ENCODE measurements around the gene ST6GALNAC3.

ST6GALNAC3 gene

DNA sequence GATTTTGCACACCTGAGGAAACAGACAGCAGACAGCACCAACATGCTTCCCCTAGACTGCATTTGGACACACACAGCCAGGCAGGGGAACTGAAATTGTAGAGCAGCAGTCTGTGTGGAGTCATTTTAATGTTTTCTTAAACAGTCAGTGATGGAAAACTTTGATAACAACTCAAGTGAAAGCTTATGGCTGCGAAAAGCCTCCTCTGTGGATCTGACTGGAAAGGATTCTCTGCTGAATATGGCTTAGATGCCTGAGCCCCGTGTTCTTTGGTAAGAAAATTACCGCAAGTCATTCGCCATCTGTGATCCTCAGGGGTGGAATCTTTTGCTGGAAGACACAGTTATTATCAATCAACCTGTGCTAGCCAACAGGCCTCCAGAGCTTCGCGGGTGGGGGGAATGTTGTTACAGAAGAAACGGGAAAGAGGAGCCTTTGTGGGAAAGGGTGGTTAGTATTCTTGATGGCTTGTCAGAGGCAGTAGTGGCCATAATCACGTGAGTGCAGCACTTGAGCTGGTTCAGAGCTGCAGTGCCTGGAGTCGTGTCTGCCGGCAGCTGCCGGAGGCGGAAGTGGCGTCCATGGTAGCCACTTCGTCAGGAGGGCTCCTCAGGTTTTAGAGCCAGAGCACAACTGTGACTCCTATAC, 204.7 kb downstream of the ST6GALNAC3 start:
- TF ChIP-seq, protein P1, sequence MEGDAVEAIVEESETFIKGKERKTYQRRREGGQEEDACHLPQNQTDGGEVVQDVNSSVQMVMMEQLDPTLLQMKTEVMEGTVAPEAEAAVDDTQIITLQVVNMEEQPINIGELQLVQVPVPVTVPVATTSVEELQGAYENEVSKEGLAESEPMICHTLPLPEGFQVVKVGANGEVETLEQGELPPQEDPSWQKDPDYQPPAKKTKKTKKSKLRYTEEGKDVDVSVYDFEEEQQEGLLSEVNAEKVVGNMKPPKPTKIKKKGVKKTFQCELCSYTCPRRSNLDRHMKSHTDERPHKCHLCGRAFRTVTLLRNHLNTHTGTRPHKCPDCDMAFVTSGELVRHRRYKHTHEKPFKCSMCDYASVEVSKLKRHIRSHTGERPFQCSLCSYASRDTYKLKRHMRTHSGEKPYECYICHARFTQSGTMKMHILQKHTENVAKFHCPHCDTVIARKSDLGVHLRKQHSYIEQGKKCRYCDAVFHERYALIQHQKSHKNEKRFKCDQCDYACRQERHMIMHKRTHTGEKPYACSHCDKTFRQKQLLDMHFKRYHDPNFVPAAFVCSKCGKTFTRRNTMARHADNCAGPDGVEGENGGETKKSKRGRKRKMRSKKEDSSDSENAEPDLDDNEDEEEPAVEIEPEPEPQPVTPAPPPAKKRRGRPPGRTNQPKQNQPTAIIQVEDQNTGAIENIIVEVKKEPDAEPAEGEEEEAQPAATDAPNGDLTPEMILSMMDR (IDR thresholded peaks at IDR 0.05), result no peak
- no peak overlapping the region for H3K27ac ChIP-seq

- TF ChIP-seq ZFX (IDR thresholded peaks at IDR 0.05; ENCODE audit: borderline replicate concordance), result no peak
- TF ChIP-seq, protein P1 (IDR thresholded peaks at IDR 0.05), result no peak
- H3K27ac ChIP-seq, result no peak overlapping the region
Observed at GRCh38 chr1:76281306-76281705, 206.8 kb downstream of the ST6GALNAC3 start.

GRCh38 chr1:76284842-76285241, 210.3 kb downstream of the ST6GALNAC3 start:
- H3K27ac ChIP-seq, result no peak overlapping the region
- no peak for TF ChIP-seq ZFX (IDR thresholded peaks at IDR 0.05; ENCODE audit: borderline replicate concordance)
- TF ChIP-seq, protein P1 (IDR thresholded peaks at IDR 0.05), result no peak

- H3K27ac ChIP-seq, result no peak overlapping the region
- TF ChIP-seq ZFX (IDR thresholded peaks at IDR 0.05; ENCODE audit: borderline replicate concordance), result no peak
- TF ChIP-seq, protein P1 (IDR thresholded peaks at IDR 0.05), result no peak
Observed at GRCh38 chr1:76285578-76286135, 211.1 kb downstream of the ST6GALNAC3 start.

DNA sequence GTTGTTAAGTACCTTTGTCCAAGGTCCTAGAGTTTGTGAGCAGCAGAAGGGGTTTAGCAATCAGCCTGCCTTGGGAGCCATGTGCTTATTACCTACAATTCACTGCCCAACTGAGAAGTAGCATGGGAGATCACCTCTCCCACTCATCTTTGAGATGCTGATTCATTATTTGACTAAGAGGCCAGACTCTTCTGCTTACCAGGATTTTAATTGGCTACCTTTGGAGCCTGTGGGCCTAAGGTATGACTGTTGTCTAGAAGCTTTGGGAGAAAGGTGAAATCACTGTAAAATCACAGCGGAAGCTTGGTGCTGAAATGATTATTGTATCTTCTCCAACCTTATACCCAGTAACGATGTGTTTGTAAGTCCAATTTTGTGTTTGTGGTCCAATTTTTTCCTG, 213.4 kb downstream of the ST6GALNAC3 start:
- no peak overlapping the region for H3K27ac ChIP-seq
- TF ChIP-seq, protein P1 (IDR thresholded peaks at IDR 0.05), result no peak
- TF ChIP-seq ZFX (IDR thresholded peaks at IDR 0.05; ENCODE audit: borderline replicate concordance), result no peak

- TF ChIP-seq, protein P1 (IDR thresholded peaks at IDR 0.05), result no peak
- TF ChIP-seq ZFX (IDR thresholded peaks at IDR 0.05; ENCODE audit: borderline replicate concordance), result no peak
- H3K27ac ChIP-seq, result no peak overlapping the region
Observed at GRCh38 chr1:76288758-76289483, 214.4 kb downstream of the ST6GALNAC3 start.

GRCh38 chr1:76289692-76290091, 215.1 kb downstream of the ST6GALNAC3 start:
- TF ChIP-seq, protein P1 (IDR thresholded peaks at IDR 0.05), result no peak
- TF ChIP-seq ZFX (IDR thresholded peaks at IDR 0.05; ENCODE audit: borderline replicate concordance), result no peak
- no peak overlapping the region for H3K27ac ChIP-seq

Data from 22Rv1 (cell line).